CD4-positive, CD25-positive, alpha-beta regulatory T cell (primary cell): ENCODE measurements around the gene ZNF536. TPM values are rescaled to one million over a fixed set of nuclear protein-coding genes. Genes with fewer than 3 reads are reported as not detected.
"Not testable (repeated sequence)": the region's sequence is repeated elsewhere in the genome, so short reads cannot be mapped to it uniquely, and the experiment has no call there.

Experiments used
- ATAC-seq, 2 donors: fragments of 150-1000 bp; cut with Tn5 transposase; one replicate each; pipeline ENCODE4 v1.10.0; 2021; ENCODE audit warnings: low read depth in 2 of 2, moderate number of reproducible peaks in 2 of 2, moderate library complexity in 1 of 2
- DNase-seq, 3 donors: peaks; one replicate each; pipeline versions ENCODE4 v3.0.0 to v3.0.0-alpha.2; 2012 to 2022; ENCODE audit warnings: mixed read lengths in 1 of 3
- H3K27ac ChIP-seq: one replicate; pipeline ENCODE4 v1.7.0; 2013; ENCODE audit warnings: mild to moderate bottlenecking, low read length; ENCODE audit not compliant: insufficient read depth, poor library complexity, severe bottlenecking
- H3K27me3 ChIP-seq: one replicate; pipeline ENCODE4 v1.7.0; 2013; ENCODE audit warnings: low read length; ENCODE audit not compliant: control insufficient read depth, insufficient read depth
- H3K36me3 ChIP-seq: one replicate; pipeline ENCODE4 v1.7.0; 2013; ENCODE audit warnings: mild to moderate bottlenecking, low read length, moderate library complexity; ENCODE audit not compliant: control insufficient read depth, insufficient read depth
- H3K4me1 ChIP-seq: 2 replicates; pipeline ENCODE4 v1.7.0; 2013; ENCODE audit warnings: mild to moderate bottlenecking, low read length; ENCODE audit not compliant: insufficient read depth, control insufficient read depth, poor library complexity, severe bottlenecking
- H3K4me3 ChIP-seq: one replicate; pipeline ENCODE4 v1.7.0; 2013; ENCODE audit warnings: low read depth, mild to moderate bottlenecking, low read length, moderate library complexity
- H3K9me3 ChIP-seq, 2 experiments: 1 replicate in 1 of 2; 2 replicates in 1 of 2; pipeline ENCODE4 v1.7.0; 2013; ENCODE audit warnings: low read length in 2 of 2, mild to moderate bottlenecking in 1 of 2, moderate library complexity in 1 of 2; ENCODE audit not compliant: control insufficient read depth in 2 of 2
- H3K27ac Mint-ChIP-seq, 3 donors: one replicate each; pipeline ENCODE4 v1.8.0; 2020 to 2022; ENCODE audit warnings: mild to moderate bottlenecking in 3 of 3, mixed read lengths in 3 of 3, moderate library complexity in 2 of 3
- H3K27me3 Mint-ChIP-seq: one replicate; pipeline ENCODE4 v1.8.0; 2022; ENCODE audit warnings: mild to moderate bottlenecking, mixed read lengths
- H3K36me3 Mint-ChIP-seq: one replicate; pipeline ENCODE4 v1.8.0; 2020; ENCODE audit warnings: mixed read lengths
- H3K4me1 Mint-ChIP-seq, 4 donors: one replicate each; pipeline ENCODE4 v1.8.0; 2020 to 2022; ENCODE audit warnings: mixed read lengths in 4 of 4, mild to moderate bottlenecking in 1 of 4
- H3K4me3 Mint-ChIP-seq, 4 donors: one replicate each; pipeline ENCODE4 v1.8.0; 2020 to 2022; ENCODE audit warnings: mild to moderate bottlenecking in 4 of 4, mixed read lengths in 4 of 4, moderate library complexity in 3 of 4
- H3K9me3 Mint-ChIP-seq, 7 donors: one replicate each; pipeline ENCODE4 v1.8.0; 2020 to 2022; ENCODE audit warnings: mixed read lengths in 7 of 7, mild to moderate bottlenecking in 3 of 7, moderate library complexity in 2 of 7
- polyA plus RNA-seq, 4 donors: library from polyadenylated mRNA; unstranded; fragments of 300-500 nt; fragmentation: Illumina TruSeq; gene quantifications; one replicate each; pipeline ENCODE4 v1.2.3, GENCODE V29; 2021
- total RNA-seq: library from RNA; stranded (reverse); gene quantifications from one replicate; pipeline ENCODE4 v1.2.3, GENCODE V29; 2022

ZNF536 gene
- total and polyA plus RNA-seq, 5 donors from 2014 or later, result 0.14 to 0.63 (median 0.49) TPM; not detected in 1

DNA sequence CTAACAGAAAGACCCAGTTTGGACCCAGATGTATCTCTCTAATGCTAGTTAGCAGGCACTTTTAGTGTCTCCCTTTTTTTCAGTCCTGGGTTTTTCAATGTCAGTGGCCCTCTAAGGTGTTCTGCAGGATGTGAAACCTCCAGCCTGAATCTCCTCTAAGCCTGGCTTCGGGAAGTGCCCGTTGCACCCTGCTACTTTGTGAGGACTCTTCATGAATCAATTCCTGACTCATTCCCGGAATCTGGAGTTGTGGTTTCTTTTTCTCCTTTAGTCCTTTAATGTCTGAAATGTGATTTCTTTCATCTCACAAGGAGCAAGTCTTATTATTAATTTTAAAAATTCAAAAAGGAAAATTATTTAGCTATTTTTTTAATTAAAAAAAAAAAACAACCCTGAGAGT, 116.0 kb downstream of the ZNF536 start:
- Histone ChIP-seq H3K4me3 (no peak overlapping the region), H3K36me3 (no peaks in the 10 kb centered on the region), H3K9me3 (no peaks in the 10 kb centered on the region), H3K27ac (no peak overlapping the region), H3K4me1 (no peaks in the 10 kb centered on the region), H3K27me3 (peaks cover 2% of the 10 kb centered on the region)
- H3K9me3 Mint-ChIP-seq, result peaks cover 0 to 8% (median 0%) of the 10 kb centered on the region in 7 donors
- DNase-seq, result no peak
- no peak for ATAC-seq
- peaks cover 2% of the 10 kb centered on the region for H3K27me3 Mint-ChIP-seq
- H3K4me1 Mint-ChIP-seq, result no peaks in the 10 kb centered on the region
- H3K36me3 Mint-ChIP-seq, result no peaks in the 10 kb centered on the region
- H3K4me3 Mint-ChIP-seq, result no peak overlapping the region
- H3K27ac Mint-ChIP-seq, result no peak overlapping the region

DNA sequence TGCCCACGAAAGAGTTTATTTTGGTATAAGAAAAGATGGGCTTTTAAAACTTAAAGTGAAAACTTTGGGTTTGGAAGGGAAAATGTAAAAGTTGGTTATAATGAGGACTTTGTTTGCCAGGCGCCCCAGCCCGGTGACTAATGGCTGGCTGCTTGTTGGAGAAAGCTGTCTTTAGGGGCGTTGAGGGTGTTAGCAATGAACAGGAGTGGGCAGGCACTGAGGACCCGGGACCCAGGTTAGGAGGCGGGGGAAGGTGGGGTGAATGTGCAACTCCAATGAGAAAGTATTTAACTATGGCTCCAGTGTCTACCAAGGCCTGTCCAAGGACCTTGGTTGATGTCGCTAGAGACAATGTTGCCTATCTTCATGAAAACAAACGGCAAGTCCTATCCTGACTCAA, 118.6 kb downstream of the ZNF536 start:
- H3K4me3 Mint-ChIP-seq, result peak overlapping the region in 1 of 4 donors; percentile 43
- no peak for DNase-seq
- no peaks in the 10 kb centered on the region for H3K4me1 Mint-ChIP-seq
- no peak overlapping the region for H3K27ac Mint-ChIP-seq
- Histone ChIP-seq H3K9me3 (no peaks in the 10 kb centered on the region), H3K27ac (no peak overlapping the region), H3K4me3 (no peak overlapping the region), H3K27me3 (peaks cover 2% of the 10 kb centered on the region), H3K4me1 (no peaks in the 10 kb centered on the region), H3K36me3 (no peaks in the 10 kb centered on the region)
- no peaks in the 10 kb centered on the region for H3K36me3 Mint-ChIP-seq
- ATAC-seq, result no peak
- H3K9me3 Mint-ChIP-seq, result peaks cover 0 to 3% (median 0%) of the 10 kb centered on the region in 7 donors
- H3K27me3 Mint-ChIP-seq, result peaks cover 7% of the 10 kb centered on the region

DNA sequence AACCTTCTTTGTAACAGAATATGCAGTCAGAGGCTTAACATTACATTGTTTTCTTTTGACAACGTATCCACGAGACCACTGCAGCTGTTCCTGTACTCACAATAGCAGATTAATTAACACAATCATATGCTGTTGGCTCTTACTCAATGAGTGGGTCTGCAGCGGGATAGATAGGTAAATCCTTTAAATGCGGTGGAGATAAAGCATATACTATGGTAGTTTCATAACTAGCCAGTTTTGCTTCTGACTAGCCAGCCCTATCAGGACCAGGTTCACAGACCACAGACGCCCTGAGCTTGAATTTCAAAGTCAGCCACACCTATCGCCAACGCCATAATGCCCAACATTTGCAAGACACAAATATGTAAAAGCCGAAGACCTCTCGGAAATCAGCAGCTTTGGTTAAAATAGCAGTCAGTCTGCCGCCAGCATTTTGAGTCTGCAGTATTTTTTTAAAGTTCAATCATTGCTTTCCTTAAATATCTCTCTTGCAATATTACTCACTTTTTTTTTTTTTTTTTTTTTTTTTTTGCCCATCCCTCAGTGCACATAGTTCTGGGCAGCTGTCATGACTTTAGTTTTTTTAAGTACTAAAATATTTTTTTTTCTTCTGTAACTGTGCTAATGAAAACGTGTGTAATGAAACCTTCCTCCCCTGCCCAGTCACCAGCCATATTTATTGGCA, 120.5 kb downstream of the ZNF536 start:
- ATAC-seq (no peak), DNase-seq (no peak)
- Mint-ChIP-seq H3K4me1 (no peaks in the 10 kb centered on the region), H3K36me3 (no peaks in the 10 kb centered on the region), H3K4me3 (no peak overlapping the region), H3K27me3 (peaks cover 7% of the 10 kb centered on the region), H3K9me3 (peaks cover 0 to 2% (median 0%) of the 10 kb centered on the region in 7 donors), H3K27ac (no peak overlapping the region)
- Histone ChIP-seq H3K4me3 (no peak overlapping the region), H3K36me3 (no peaks in the 10 kb centered on the region), H3K9me3 (no peaks in the 10 kb centered on the region), H3K4me1 (no peaks in the 10 kb centered on the region), H3K27me3 (peaks cover 2% of the 10 kb centered on the region), H3K27ac (no peak overlapping the region)

DNA sequence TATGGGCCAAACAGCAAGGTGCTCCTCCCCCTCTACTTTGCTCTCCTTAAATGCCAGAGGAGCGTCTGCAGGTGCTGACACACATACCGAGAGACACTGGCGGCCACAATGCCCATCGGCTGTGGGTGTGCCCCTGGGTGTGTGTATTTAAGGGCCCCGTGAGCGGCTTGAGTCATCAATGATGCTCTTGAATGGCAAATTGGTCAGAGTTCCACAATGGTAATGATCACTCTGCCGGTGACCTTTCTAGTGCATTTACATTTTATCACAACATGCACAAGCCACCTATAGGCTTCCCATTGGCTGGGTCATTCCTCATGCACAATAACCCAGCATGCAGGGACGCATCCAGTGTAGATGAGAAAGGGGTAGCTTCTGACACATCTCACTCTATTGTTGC, 124.8 kb downstream of the ZNF536 start:
- H3K27me3 ChIP-seq, result peaks cover 2% of the 10 kb centered on the region
- ATAC-seq (no peak), DNase-seq (no peak)
- no peaks in the 10 kb centered on the region for H3K36me3 ChIP-seq
- H3K4me1 ChIP-seq, result no peaks in the 10 kb centered on the region
- Mint-ChIP-seq H3K4me3 (no peak overlapping the region), H3K4me1 (no peaks in the 10 kb centered on the region), H3K27me3 (peaks cover 7% of the 10 kb centered on the region), H3K9me3 (peaks cover 0 to 2% (median 0%) of the 10 kb centered on the region in 7 donors), H3K36me3 (no peaks in the 10 kb centered on the region), H3K27ac (no peak overlapping the region)
- no peaks in the 10 kb centered on the region for H3K9me3 ChIP-seq
- no peak overlapping the region for H3K4me3 ChIP-seq
- no peak overlapping the region for H3K27ac ChIP-seq

DNA sequence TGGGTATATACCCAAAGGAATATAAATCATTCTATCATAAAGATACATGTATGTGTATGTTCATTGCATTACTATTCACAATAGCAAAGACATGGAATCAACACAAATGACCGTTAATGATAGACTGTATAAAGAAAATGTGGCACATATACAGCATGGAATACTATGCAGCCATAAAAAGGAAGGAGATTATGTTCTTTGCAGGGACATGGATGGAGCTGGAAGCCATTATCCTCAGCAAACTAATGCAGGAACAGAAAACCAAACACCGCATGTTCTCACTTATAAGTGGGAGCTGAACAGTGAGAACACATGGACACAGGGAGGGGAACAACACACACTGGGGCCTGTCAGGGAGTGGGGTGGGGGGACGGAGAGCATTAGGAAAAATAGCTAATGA, 125.9 kb downstream of the ZNF536 start:
- H3K4me3 ChIP-seq, H3K27ac Mint-ChIP-seq, H3K27me3 Mint-ChIP-seq, H3K27ac ChIP-seq, H3K4me3 Mint-ChIP-seq, H3K27me3 ChIP-seq, H3K4me1 Mint-ChIP-seq, H3K9me3 ChIP-seq, H3K36me3 ChIP-seq, H3K4me1 ChIP-seq, H3K36me3 Mint-ChIP-seq, ATAC-seq, DNase-seq, H3K9me3 Mint-ChIP-seq: not testable (repeated sequence)

GRCh38 chr19:30498707-30499106, 126.5 kb downstream of the ZNF536 start:
- Mint-ChIP-seq H3K36me3 (no peaks in the 10 kb centered on the region), H3K4me3 (no peak overlapping the region), H3K4me1 (no peaks in the 10 kb centered on the region), H3K27me3 (peaks cover under 1% of the 10 kb centered on the region), H3K9me3 (peaks cover 0 to 2% (median 0%) of the 10 kb centered on the region in 7 donors), H3K27ac (no peak overlapping the region)
- H3K27ac ChIP-seq, result no peak overlapping the region
- DNase-seq (no peak), ATAC-seq (no peak)
- no peaks in the 10 kb centered on the region for H3K27me3 ChIP-seq
- H3K36me3 ChIP-seq, result no peaks in the 10 kb centered on the region
- no peaks in the 10 kb centered on the region for H3K9me3 ChIP-seq
- H3K4me1 ChIP-seq, result no peaks in the 10 kb centered on the region
- H3K4me3 ChIP-seq, result no peak overlapping the region

GRCh38 chr19:30504272-30504671, 132.1 kb downstream of the ZNF536 start:
- H3K9me3 ChIP-seq, result no peaks in the 10 kb centered on the region
- Mint-ChIP-seq H3K9me3 (peaks cover 0 to 3% (median 0%) of the 10 kb centered on the region in 7 donors), H3K27ac (no peak overlapping the region), H3K4me1 (no peaks in the 10 kb centered on the region), H3K27me3 (no peaks in the 10 kb centered on the region), H3K36me3 (no peaks in the 10 kb centered on the region), H3K4me3 (no peak overlapping the region)
- H3K27me3 ChIP-seq, result no peaks in the 10 kb centered on the region
- H3K4me1 ChIP-seq, result no peaks in the 10 kb centered on the region
- no peak overlapping the region for H3K4me3 ChIP-seq
- no peak for DNase-seq
- H3K36me3 ChIP-seq, result no peaks in the 10 kb centered on the region
- H3K27ac ChIP-seq, result no peak overlapping the region
- ATAC-seq, result no peak
